HEK293 (cell line): ENCODE measurements around the gene RER1.

Source experiments
- EGR2 ChIP-seq: fragments of 450-650 bp; formaldehyde crosslinking; IDR thresholded peaks from 2 replicates; pipeline ENCODE4 v1.5.1; 2016; ENCODE audit warnings: low read depth, missing biosample characterization, missing genetic modification characterization
- HIC1 ChIP-seq: fragments of 450-650 bp; formaldehyde crosslinking; IDR thresholded peaks from 2 replicates; pipeline ENCODE4 v1.5.1; 2016; ENCODE audit warnings: missing biosample characterization, missing genetic modification characterization
- INSM2 ChIP-seq: fragments of 450-650 bp; formaldehyde crosslinking; IDR thresholded peaks from 2 replicates; pipeline ENCODE4 v1.5.1; 2016; ENCODE audit warnings: missing biosample characterization, missing genetic modification characterization
- KLF16 ChIP-seq: fragments of 450-650 bp; formaldehyde crosslinking; IDR thresholded peaks from 2 replicates; pipeline ENCODE4 v1.5.1; 2017; ENCODE audit warnings: missing biosample characterization, missing genetic modification characterization
- KLF17 ChIP-seq: fragments of 450-650 bp; formaldehyde crosslinking; IDR thresholded peaks from 2 replicates; pipeline ENCODE4 v1.5.1; 2016; ENCODE audit warnings: missing biosample characterization, missing genetic modification characterization
- REST ChIP-seq: fragments of 450-650 bp; formaldehyde crosslinking; IDR thresholded peaks from 2 replicates; pipeline ENCODE4 v1.5.1; 2016; ENCODE audit warnings: missing biosample characterization, missing genetic modification characterization
- SP7 ChIP-seq: fragments of 450-650 bp; formaldehyde crosslinking; IDR thresholded peaks from 2 replicates; pipeline ENCODE4 v1.5.1; 2016; ENCODE audit warnings: missing biosample characterization, missing genetic modification characterization
- TRIM28 ChIP-seq: IDR thresholded peaks from 2 replicates; pipeline ENCODE4 v1.6.1; 2011; ENCODE audit warnings: low read length, control low read depth, borderline replicate concordance
- ZBTB26 ChIP-seq: fragments of 450-650 bp; formaldehyde crosslinking; optimal IDR thresholded peaks from 2 replicates; pipeline ENCODE3; 2016; ENCODE audit warnings: missing biosample characterization, mild to moderate bottlenecking, missing genetic modification characterization
- ZBTB8A ChIP-seq: fragments of 450-650 bp; formaldehyde crosslinking; IDR thresholded peaks from 2 replicates; pipeline ENCODE4 v1.5.1; 2016; ENCODE audit warnings: missing biosample characterization, missing genetic modification characterization
- ZFHX2 ChIP-seq: fragments of 450-650 bp; formaldehyde crosslinking; conservative IDR thresholded peaks from 2 replicates; pipeline ENCODE4 v1.5.1; 2016; ENCODE audit warnings: missing biosample characterization, missing genetic modification characterization
- ZFP69B ChIP-seq: fragments of 450-650 bp; formaldehyde crosslinking; IDR thresholded peaks from 2 replicates; pipeline ENCODE4 v1.5.1; 2016; ENCODE audit warnings: missing biosample characterization, missing genetic modification characterization
- ZNF19 ChIP-seq: fragments of 450-650 bp; formaldehyde crosslinking; IDR thresholded peaks from 2 replicates; pipeline ENCODE4; 2016; ENCODE audit warnings: missing biosample characterization, missing genetic modification characterization, low read depth
- ZNF211 ChIP-seq: fragments of 450-650 bp; formaldehyde crosslinking; IDR thresholded peaks from 2 replicates; pipeline ENCODE4 v1.5.1; 2016; ENCODE audit warnings: low read depth, missing biosample characterization, missing genetic modification characterization
- ZNF239 ChIP-seq: fragments of 450-650 bp; formaldehyde crosslinking; IDR thresholded peaks from 2 replicates; pipeline ENCODE4 v1.5.1; 2016; ENCODE audit warnings: missing biosample characterization, missing genetic modification characterization
- ZNF26 ChIP-seq: fragments of 450-650 bp; formaldehyde crosslinking; IDR thresholded peaks from 2 replicates; pipeline ENCODE4 v1.5.1; 2016; ENCODE audit warnings: missing biosample characterization, missing genetic modification characterization
- ZNF354C ChIP-seq: fragments of 450-650 bp; formaldehyde crosslinking; IDR thresholded peaks from 2 replicates; pipeline ENCODE4 v1.5.1; 2016; ENCODE audit warnings: missing biosample characterization, missing genetic modification characterization, low read depth, borderline replicate concordance
- ZNF391 ChIP-seq: fragments of 450-650 bp; formaldehyde crosslinking; IDR thresholded peaks from 2 replicates; pipeline ENCODE4 v1.5.1; 2016; ENCODE audit warnings: low read depth, missing biosample characterization, missing genetic modification characterization, borderline replicate concordance
- ZNF449 ChIP-seq: fragments of 450-650 bp; formaldehyde crosslinking; IDR thresholded peaks from 2 replicates; pipeline ENCODE4 v1.5.1; 2017; ENCODE audit warnings: missing biosample characterization, mild to moderate bottlenecking, missing genetic modification characterization, moderate library complexity
- ZNF501 ChIP-seq: fragments of 450-650 bp; formaldehyde crosslinking; IDR thresholded peaks from 2 replicates; pipeline ENCODE4 v1.5.1; 2016; ENCODE audit warnings: missing biosample characterization, missing genetic modification characterization
- ZNF558 ChIP-seq: fragments of 450-650 bp; formaldehyde crosslinking; IDR thresholded peaks from 2 replicates; pipeline ENCODE4 v1.5.1; 2016; ENCODE audit warnings: missing biosample characterization, missing genetic modification characterization
- ZNF571 ChIP-seq: fragments of 450-650 bp; formaldehyde crosslinking; IDR thresholded peaks from 2 replicates; pipeline ENCODE4 v1.5.0; 2017; ENCODE audit warnings: missing biosample characterization, missing genetic modification characterization
- ZNF629 ChIP-seq: fragments of 450-650 bp; formaldehyde crosslinking; IDR thresholded peaks from 2 replicates; pipeline ENCODE4 v1.5.1; 2017; ENCODE audit warnings: missing biosample characterization, missing genetic modification characterization
- ZNF747 ChIP-seq: fragments of 450-650 bp; formaldehyde crosslinking; IDR thresholded peaks from 2 replicates; pipeline ENCODE4 v1.5.1; 2016; ENCODE audit warnings: missing biosample characterization, missing genetic modification characterization
- ZNF777 ChIP-seq: fragments of 450-650 bp; formaldehyde crosslinking; IDR thresholded peaks from 2 replicates; pipeline ENCODE4 v1.5.1; 2017; ENCODE audit warnings: missing biosample characterization, missing genetic modification characterization, borderline replicate concordance
- ZNF830 ChIP-seq: fragments of 450-650 bp; IDR thresholded peaks from 2 replicates; pipeline ENCODE4 v1.5.0; 2018; ENCODE audit warnings: missing biosample characterization, missing genetic modification characterization, low read depth, mild to moderate bottlenecking, moderate library complexity
- ZNF843 ChIP-seq: fragments of 450-650 bp; formaldehyde crosslinking; IDR thresholded peaks from 2 replicates; pipeline ENCODE4 v1.5.1; 2016; ENCODE audit warnings: missing biosample characterization, missing genetic modification characterization

Gene RER1

GRCh38 chr1:2412773-2413494 lies 21.3 kb downstream of the RER1 start (continued):
- peak; percentile 25; the same call in 1 of the 2 replicates for TF ChIP-seq REST
- TF ChIP-seq ZNF777: no peak
- peak; percentile 75 for TF ChIP-seq ZBTB8A (tag by site-specific recombination)
- no peak for TF ChIP-seq ZFHX2 (tag by site-specific recombination)
- TF ChIP-seq KLF17 (tag by site-specific recombination): 0 out of 2 replicates have a peak, but pooled peaks have one; percentile 53
- TF ChIP-seq ZNF19 (tag by site-specific recombination): no peak
- peak; percentile 32; the same call in 1 of the 2 replicates for TF ChIP-seq INSM2 (tag by site-specific recombination)
- TF ChIP-seq KLF16 (tag by site-specific recombination): peak; percentile 78; the same call in 1 of the 2 replicates
- TF ChIP-seq ZBTB26 (tag by site-specific recombination): peak; percentile 90
- peak; percentile 63; the same call in 1 of the 2 replicates for TF ChIP-seq SP7 (tag by site-specific recombination)
- no peak for TF ChIP-seq ZNF26 (tag by site-specific recombination)
- TF ChIP-seq ZNF629: no peak
- TF ChIP-seq TRIM28: no peak
- TF ChIP-seq ZNF571 (tag by site-specific recombination): no peak
- TF ChIP-seq ZNF558 (tag by site-specific recombination): no peak
- TF ChIP-seq ZNF354C (tag by site-specific recombination): no peak
- TF ChIP-seq ZNF830 (tag by site-specific recombination): no peak
- no peak for TF ChIP-seq ZNF239
- no peak; the same call in 1 of the 2 replicates for TF ChIP-seq ZNF449 (tag by site-specific recombination)
- no peak for TF ChIP-seq ZFP69B (tag by site-specific recombination)
- no peak for TF ChIP-seq ZNF501 (tag by site-specific recombination)
- 0 out of 2 replicates have a peak, but pooled peaks have one; percentile 18 for TF ChIP-seq ZNF843 (tag by site-specific recombination)
- TF ChIP-seq ZNF211 (tag by site-specific recombination): no peak
- no peak for TF ChIP-seq ZNF391 (tag by site-specific recombination)
- TF ChIP-seq HIC1: peak; percentile 66; the same call in 1 of the 2 replicates
- TF ChIP-seq EGR2: no peak
- TF ChIP-seq ZNF747 (tag by site-specific recombination): no peak
